Fibroblast of skin of left quadriceps (primary cell): ENCODE measurements around the gene NHSL2.
"Not testable (repeated sequence)": the region's sequence is repeated elsewhere in the genome, so short reads cannot be mapped to it uniquely, and the experiment has no call there.

Experiments used
- DNase-seq, 2 experiments: peaks; one replicate each; pipeline ENCODE4 v3.0.0-alpha.2; 2013; ENCODE audit warnings: low read depth in 2 of 2

NHSL2 gene

GRCh38 chrX:72041871-72042851, 131.5 kb downstream of the NHSL2 start:
- DNase-seq, result no peak

GRCh38 chrX:72042852-72043248, 132.2 kb downstream of the NHSL2 start:
- DNase-seq, result no peak

- DNase-seq, result no peak
These were observed 133.0 kb downstream of the NHSL2 start for GRCh38 chrX:72043636-72044035.

GRCh38 chrX:72045141-72045540, 134.5 kb downstream of the NHSL2 start:
- DNase-seq, result no peak

- no peak for DNase-seq
These were observed 135.1 kb downstream of the NHSL2 start for GRCh38 chrX:72045552-72046277.

- DNase-seq, result no peak
These were observed 135.8 kb downstream of the NHSL2 start for GRCh38 chrX:72046447-72046846.

- DNase-seq, result no peak
These were observed 138.1 kb downstream of the NHSL2 start for GRCh38 chrX:72048510-72049455.

- peak in 1 of 2 experiments; percentile 25 for DNase-seq
These were observed 139.4 kb downstream of the NHSL2 start for GRCh38 chrX:72050011-72050410.

GRCh38 chrX:72051589-72051988, 140.9 kb downstream of the NHSL2 start:
- DNase-seq, result no peak

GRCh38 chrX:72052415-72053090, 141.9 kb downstream of the NHSL2 start:
- no peak for DNase-seq

GRCh38 chrX:72053508-72053907, 142.9 kb downstream of the NHSL2 start:
- no peak for DNase-seq

GRCh38 chrX:72054779-72055489, 144.3 kb downstream of the NHSL2 start:
- no peak for DNase-seq

GRCh38 chrX:72057331-72057730, 146.7 kb downstream of the NHSL2 start:
- no peak for DNase-seq

- no peak for DNase-seq
These were observed 147.2 kb downstream of the NHSL2 start for GRCh38 chrX:72057849-72058248.

- not testable (repeated sequence) for DNase-seq
These were observed 147.7 kb downstream of the NHSL2 start for GRCh38 chrX:72058346-72058745.

- DNase-seq, result no peak
These were observed 149.7 kb downstream of the NHSL2 start for GRCh38 chrX:72060196-72060920.

GRCh38 chrX:72060921-72061490, 150.4 kb downstream of the NHSL2 start:
- no peak for DNase-seq

- no peak for DNase-seq
These were observed 152.3 kb downstream of the NHSL2 start for GRCh38 chrX:72062916-72063315.
